Erythroblast (primary cell): Measurements from ENCODE around the gene ATG10.

Experiments
- GATA1 ChIP-seq: IDR thresholded peaks from 2 replicates; pipeline ENCODE4 v1.6.1; 2011; ENCODE audit warnings: low read depth, mild to moderate bottlenecking, control low read depth, low read length, moderate library complexity
- POLR2A ChIP-seq: IDR thresholded peaks from 2 replicates; pipeline ENCODE4 v1.6.1; 2011; ENCODE audit warnings: mild to moderate bottlenecking, low read length

DNA sequence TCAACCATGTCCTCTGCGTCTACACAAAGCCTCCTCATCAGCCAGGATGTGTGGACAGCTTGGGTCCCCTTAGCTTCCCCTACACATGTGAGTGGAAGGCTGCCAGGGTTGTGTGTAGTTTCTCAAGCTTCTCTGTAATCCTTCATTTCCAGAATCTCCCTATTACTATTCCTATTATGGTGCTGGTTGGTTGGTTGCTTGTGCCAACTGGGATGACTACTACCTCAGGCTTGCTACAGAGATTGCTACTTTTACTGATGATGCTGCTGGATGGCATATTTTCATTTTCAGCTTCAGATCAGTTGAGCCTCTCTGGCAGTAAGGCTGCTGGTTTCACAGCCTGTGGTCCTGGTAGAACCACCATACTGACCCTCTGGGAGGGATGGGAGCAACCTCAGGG, 39.9 kb downstream of the ATG10 start:
- TF ChIP-seq POLR2A (no peak), GATA1 (no peak)
